GM23338 (cell line): ENCODE measurements around the gene BIN1. TPM values are rescaled to one million over a fixed set of nuclear protein-coding genes. Genes with fewer than 3 reads are reported as not detected.

Experiments
- ATAC-seq: fragments of 200-7000 bp; cut with Tn5 transposase; 3 replicates; pipeline ENCODE4 v1.9.1; 2020
- DNase-seq: peaks from one replicate; pipeline ENCODE4 v3.0.0-alpha.2; 2015; ENCODE audit warnings: low spot score
- H2AFZ ChIP-seq: fragments of 200-600 bp; sonication (generic); 2 replicates; pipeline ENCODE4 v1.8.0; 2016; ENCODE audit warnings: antibody characterized with exemption, mild to moderate bottlenecking, moderate library complexity
- H3F3A ChIP-seq: fragments of 200-600 bp; sonication (generic); replicated peaks from 2 replicates; pipeline ENCODE4 v1.8.0; 2017; ENCODE audit warnings: antibody characterized with exemption, mixed run types, low read depth
- H3K27ac ChIP-seq: fragments of 200-600 bp; sonication (generic); 2 replicates; pipeline ENCODE4 v1.6.1; 2016; ENCODE audit warnings: low read depth
- H3K27me3 ChIP-seq: fragments of 200-600 bp; sonication (generic); 2 replicates; pipeline ENCODE4 v1.8.0; 2016; ENCODE audit warnings: mild to moderate bottlenecking, mixed run types, moderate library complexity; ENCODE audit not compliant: insufficient read depth
- H3K36me3 ChIP-seq: fragments of 200-600 bp; sonication (generic); 2 replicates; pipeline ENCODE4 v1.8.0; 2016; ENCODE audit warnings: mild to moderate bottlenecking; ENCODE audit not compliant: insufficient read depth
- H3K4me1 ChIP-seq: fragments of 200-600 bp; sonication (generic); 2 replicates; pipeline ENCODE4 v1.8.0; 2016; ENCODE audit warnings: mild to moderate bottlenecking, moderate library complexity; ENCODE audit not compliant: insufficient read depth
- H3K4me2 ChIP-seq: fragments of 200-600 bp; sonication (generic); 2 replicates; pipeline ENCODE4 v1.7.1; 2017; ENCODE audit warnings: mixed run types
- H3K4me3 ChIP-seq: fragments of 200-600 bp; sonication (generic); 2 replicates; pipeline ENCODE4 v1.6.1; 2016; ENCODE audit warnings: mixed run types
- H3K79me2 ChIP-seq: fragments of 200-600 bp; sonication (generic); replicated peaks from 2 replicates; pipeline ENCODE4 v1.8.0; 2017; ENCODE audit warnings: mild to moderate bottlenecking; ENCODE audit not compliant: insufficient read depth
- H3K9me2 ChIP-seq: fragments of 200-600 bp; sonication (generic); 2 replicates; pipeline ENCODE4 v1.8.0; 2017; ENCODE audit not compliant: insufficient read depth
- H4K20me1 ChIP-seq: fragments of 200-600 bp; sonication (generic); replicated peaks from 2 replicates; pipeline ENCODE4 v1.8.0; 2017; ENCODE audit warnings: mild to moderate bottlenecking; ENCODE audit not compliant: insufficient read depth
- H3K27ac Mint-ChIP-seq: 2 replicates; pipeline ENCODE4 v1.8.0; 2020; ENCODE audit warnings: inconsistent platforms, mild to moderate bottlenecking, moderate library complexity, mixed read lengths
- H3K27me3 Mint-ChIP-seq: 3 replicates; pipeline ENCODE4 v1.8.0; 2022; ENCODE audit warnings: low read depth, mild to moderate bottlenecking, moderate library complexity, mixed read lengths, inconsistent platforms; ENCODE audit not compliant: insufficient read depth, poor library complexity
- H3K36me3 Mint-ChIP-seq: 3 replicates; pipeline ENCODE4 v1.8.0; 2021; ENCODE audit warnings: low read depth, mild to moderate bottlenecking, inconsistent platforms, moderate library complexity, mixed read lengths
- H3K4me1 Mint-ChIP-seq: 3 replicates; pipeline ENCODE4 v1.8.0; 2020; ENCODE audit warnings: mild to moderate bottlenecking, inconsistent platforms, mixed read lengths
- H3K4me3 Mint-ChIP-seq: 3 replicates; pipeline ENCODE4 v1.8.0; 2021; ENCODE audit warnings: moderate library complexity, mild to moderate bottlenecking, inconsistent platforms, mixed read lengths
- H3K9me3 Mint-ChIP-seq: 3 replicates; pipeline ENCODE4 v1.8.0; 2020; ENCODE audit warnings: moderate library complexity, mild to moderate bottlenecking, inconsistent platforms, mixed read lengths
- CREB1 ChIP-seq: fragments of 250-450 bp; sonication (Bioruptor Pico); IDR thresholded peaks from 2 replicates; pipeline ENCODE4 v1.5.0; 2020; ENCODE audit warnings: low read depth, mild to moderate bottlenecking, moderate library complexity
- EZH2 ChIP-seq: fragments of 200-600 bp; sonication (generic); IDR thresholded peaks from one replicate; pipeline ENCODE4 v1.8.0; 2017; ENCODE audit warnings: antibody characterized with exemption, mild to moderate bottlenecking, low read depth; ENCODE audit not compliant: unreplicated experiment
- EZH2phosphoT487 ChIP-seq: fragments of 200-600 bp; sonication (generic); IDR thresholded peaks from one replicate; pipeline ENCODE4 v1.8.1; 2018; ENCODE audit warnings: antibody characterized with exemption; ENCODE audit not compliant: unreplicated experiment
- JUNB ChIP-seq: IDR thresholded peaks from one replicate; pipeline ENCODE4 v1.6.1; 2016; ENCODE audit warnings: antibody characterized with exemption; ENCODE audit not compliant: unreplicated experiment
- NANOG ChIP-seq: IDR thresholded peaks from 2 replicates; pipeline ENCODE4 v1.6.1; 2016; ENCODE audit warnings: antibody characterized with exemption, borderline replicate concordance
- POLR2AphosphoS5 ChIP-seq: IDR thresholded peaks from 2 replicates; pipeline ENCODE4 v1.6.1; 2016; ENCODE audit warnings: antibody characterized with exemption, low read depth
- STAT1 ChIP-seq: IDR thresholded peaks from one replicate; pipeline ENCODE4 v1.6.1; 2016; ENCODE audit warnings: antibody characterized with exemption; ENCODE audit not compliant: unreplicated experiment
- ZNF114 ChIP-seq: fragments of 250-450 bp; sonication (Bioruptor Pico); IDR thresholded peaks from 2 replicates; pipeline ENCODE4 v1.5.0; 2020; ENCODE audit warnings: mild to moderate bottlenecking, moderate library complexity
- ZNF331 ChIP-seq: fragments of 250-450 bp; sonication (Bioruptor Pico); IDR thresholded peaks from 2 replicates; pipeline ENCODE4 v1.5.0; 2020; ENCODE audit warnings: low read depth, mild to moderate bottlenecking, moderate library complexity
- polyA plus RNA-seq: library from polyadenylated mRNA; unstranded; fragments of >200 nt; fragmentation: Nextera tagmentation; extraction: Ambion mirVana; gene quantifications from 2 replicates; pipeline ENCODE4 v1.2.1, GENCODE V29; 2016
- total RNA-seq: library from RNA; depleted of rRNA; stranded (reverse); fragments of >200 nt; shearing (Covaris generic); gene quantifications from 2 replicates; pipeline ENCODE4 v1.2.3, GENCODE V29; 2014
- TF ChIP-seq, protein P1 (sequence below), 2 experiments: fragments of 200-600 bp in 1 of 2; sonication (generic) in 1 of 2; conservative IDR thresholded peaks; 2 replicates each; pipeline versions ENCODE4 v1.5.1 to v1.6.1; 2016 to 2017; ENCODE audit warnings: antibody characterized with exemption in 2 of 2, low read depth in 2 of 2, mild to moderate bottlenecking in 2 of 2, moderate library complexity in 1 of 2
- TF ChIP-seq, protein P2 (sequence below): fragments of 250-450 bp; sonication (Bioruptor Pico); IDR thresholded peaks from 2 replicates; pipeline ENCODE4 v1.5.0; 2020; ENCODE audit warnings: mild to moderate bottlenecking, moderate library complexity
- TF ChIP-seq, protein P3 (sequence below): IDR thresholded peaks from one replicate; pipeline ENCODE4 v1.6.1; 2018; ENCODE audit warnings: antibody characterized with exemption; ENCODE audit not compliant: unreplicated experiment
- TF ChIP-seq, protein P4 (sequence below): IDR thresholded peaks from 2 replicates; pipeline ENCODE4 v1.6.1; 2016; ENCODE audit warnings: antibody characterized with exemption

BIN1 gene
- total and polyA plus RNA-seq, 2 experiments from 2014 or later = 30.1 to 56.4 TPM

DNA sequence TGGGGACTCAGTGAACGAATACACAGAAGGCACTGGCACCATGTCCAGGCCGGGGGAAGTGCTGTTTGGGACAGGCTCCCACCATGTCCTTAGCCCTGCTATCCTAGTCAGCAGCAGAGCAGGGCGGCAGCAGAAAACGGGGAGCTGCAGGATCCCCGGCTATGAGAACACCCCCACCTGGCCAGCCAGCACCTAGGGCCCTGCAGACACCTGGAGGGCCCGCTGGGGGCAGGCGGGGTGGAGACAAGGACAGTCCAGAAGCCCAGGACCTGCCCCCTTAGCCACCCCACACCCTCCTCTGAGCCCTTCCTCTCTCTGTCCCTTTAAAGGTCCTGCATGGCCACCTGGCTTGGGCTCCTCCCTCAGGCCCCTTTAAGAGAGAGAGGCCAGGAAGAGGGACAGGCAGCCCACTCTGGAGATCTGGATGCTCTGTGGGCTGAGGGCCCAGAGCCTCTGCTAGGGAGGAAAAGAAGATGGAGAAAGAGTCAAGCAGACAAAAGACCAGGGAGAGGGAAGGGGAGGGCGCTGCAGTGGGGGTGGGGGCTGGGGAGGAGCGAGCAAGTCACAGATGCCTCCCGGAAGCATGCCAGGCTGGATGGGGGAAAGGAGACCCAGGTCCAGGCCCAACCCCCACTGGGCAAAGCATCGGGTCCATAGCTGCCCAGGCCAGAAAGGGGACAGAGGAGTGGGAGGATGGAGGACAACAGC is 48.6 kb downstream of the BIN1 start:
- DNase-seq (no peak), ATAC-seq (no peak)
- no peak overlapping the region for H3K27ac Mint-ChIP-seq

More for the DNA sequence above, 48.6 kb downstream of the BIN1 start:
- no peak overlapping the region for H3K4me3 Mint-ChIP-seq
- H3K4me1 Mint-ChIP-seq = peaks cover 9% of the 10 kb centered on the region; the same call in 1 of the 3 replicates
- Histone ChIP-seq H3F3A (no peaks in the 10 kb centered on the region), H3K4me1 (no peaks in the 10 kb centered on the region), H3K79me2 (no peaks in the 10 kb centered on the region), H4K20me1 (no peaks in the 10 kb centered on the region), H3K4me2 (no peak overlapping the region), H2AFZ (no peak overlapping the region), H3K9me2 (no peaks in the 10 kb centered on the region), H3K27me3 (no peaks in the 10 kb centered on the region), H3K36me3 (no peaks in the 10 kb centered on the region), H3K27ac (no peak overlapping the region), H3K4me3 (no peak overlapping the region)
- H3K36me3 Mint-ChIP-seq = peaks cover 17% of the 10 kb centered on the region; the same call in 2 of the 3 replicates
- H3K9me3 Mint-ChIP-seq = no peaks in the 10 kb centered on the region; the same call in 1 of the 3 replicates
- peaks cover 6% of the 10 kb centered on the region for H3K27me3 Mint-ChIP-seq
- TF ChIP-seq ZNF114 (CRISPR knock-in tag) (no peak), POLR2AphosphoS5 (no peak), JUNB (no peak), STAT1 (no peak), EZH2 (no peak), ZNF331 (CRISPR knock-in tag) (no peak), CREB1 (CRISPR knock-in tag) (no peak), EZH2phosphoT487 (no peak), NANOG (no peak)
- TF ChIP-seq, protein P1, sequence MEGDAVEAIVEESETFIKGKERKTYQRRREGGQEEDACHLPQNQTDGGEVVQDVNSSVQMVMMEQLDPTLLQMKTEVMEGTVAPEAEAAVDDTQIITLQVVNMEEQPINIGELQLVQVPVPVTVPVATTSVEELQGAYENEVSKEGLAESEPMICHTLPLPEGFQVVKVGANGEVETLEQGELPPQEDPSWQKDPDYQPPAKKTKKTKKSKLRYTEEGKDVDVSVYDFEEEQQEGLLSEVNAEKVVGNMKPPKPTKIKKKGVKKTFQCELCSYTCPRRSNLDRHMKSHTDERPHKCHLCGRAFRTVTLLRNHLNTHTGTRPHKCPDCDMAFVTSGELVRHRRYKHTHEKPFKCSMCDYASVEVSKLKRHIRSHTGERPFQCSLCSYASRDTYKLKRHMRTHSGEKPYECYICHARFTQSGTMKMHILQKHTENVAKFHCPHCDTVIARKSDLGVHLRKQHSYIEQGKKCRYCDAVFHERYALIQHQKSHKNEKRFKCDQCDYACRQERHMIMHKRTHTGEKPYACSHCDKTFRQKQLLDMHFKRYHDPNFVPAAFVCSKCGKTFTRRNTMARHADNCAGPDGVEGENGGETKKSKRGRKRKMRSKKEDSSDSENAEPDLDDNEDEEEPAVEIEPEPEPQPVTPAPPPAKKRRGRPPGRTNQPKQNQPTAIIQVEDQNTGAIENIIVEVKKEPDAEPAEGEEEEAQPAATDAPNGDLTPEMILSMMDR (conservative IDR thresholded peaks at IDR 0.05; ENCODE audit: low read depth in 2 of 2) = no peak
- TF ChIP-seq, protein P2, sequence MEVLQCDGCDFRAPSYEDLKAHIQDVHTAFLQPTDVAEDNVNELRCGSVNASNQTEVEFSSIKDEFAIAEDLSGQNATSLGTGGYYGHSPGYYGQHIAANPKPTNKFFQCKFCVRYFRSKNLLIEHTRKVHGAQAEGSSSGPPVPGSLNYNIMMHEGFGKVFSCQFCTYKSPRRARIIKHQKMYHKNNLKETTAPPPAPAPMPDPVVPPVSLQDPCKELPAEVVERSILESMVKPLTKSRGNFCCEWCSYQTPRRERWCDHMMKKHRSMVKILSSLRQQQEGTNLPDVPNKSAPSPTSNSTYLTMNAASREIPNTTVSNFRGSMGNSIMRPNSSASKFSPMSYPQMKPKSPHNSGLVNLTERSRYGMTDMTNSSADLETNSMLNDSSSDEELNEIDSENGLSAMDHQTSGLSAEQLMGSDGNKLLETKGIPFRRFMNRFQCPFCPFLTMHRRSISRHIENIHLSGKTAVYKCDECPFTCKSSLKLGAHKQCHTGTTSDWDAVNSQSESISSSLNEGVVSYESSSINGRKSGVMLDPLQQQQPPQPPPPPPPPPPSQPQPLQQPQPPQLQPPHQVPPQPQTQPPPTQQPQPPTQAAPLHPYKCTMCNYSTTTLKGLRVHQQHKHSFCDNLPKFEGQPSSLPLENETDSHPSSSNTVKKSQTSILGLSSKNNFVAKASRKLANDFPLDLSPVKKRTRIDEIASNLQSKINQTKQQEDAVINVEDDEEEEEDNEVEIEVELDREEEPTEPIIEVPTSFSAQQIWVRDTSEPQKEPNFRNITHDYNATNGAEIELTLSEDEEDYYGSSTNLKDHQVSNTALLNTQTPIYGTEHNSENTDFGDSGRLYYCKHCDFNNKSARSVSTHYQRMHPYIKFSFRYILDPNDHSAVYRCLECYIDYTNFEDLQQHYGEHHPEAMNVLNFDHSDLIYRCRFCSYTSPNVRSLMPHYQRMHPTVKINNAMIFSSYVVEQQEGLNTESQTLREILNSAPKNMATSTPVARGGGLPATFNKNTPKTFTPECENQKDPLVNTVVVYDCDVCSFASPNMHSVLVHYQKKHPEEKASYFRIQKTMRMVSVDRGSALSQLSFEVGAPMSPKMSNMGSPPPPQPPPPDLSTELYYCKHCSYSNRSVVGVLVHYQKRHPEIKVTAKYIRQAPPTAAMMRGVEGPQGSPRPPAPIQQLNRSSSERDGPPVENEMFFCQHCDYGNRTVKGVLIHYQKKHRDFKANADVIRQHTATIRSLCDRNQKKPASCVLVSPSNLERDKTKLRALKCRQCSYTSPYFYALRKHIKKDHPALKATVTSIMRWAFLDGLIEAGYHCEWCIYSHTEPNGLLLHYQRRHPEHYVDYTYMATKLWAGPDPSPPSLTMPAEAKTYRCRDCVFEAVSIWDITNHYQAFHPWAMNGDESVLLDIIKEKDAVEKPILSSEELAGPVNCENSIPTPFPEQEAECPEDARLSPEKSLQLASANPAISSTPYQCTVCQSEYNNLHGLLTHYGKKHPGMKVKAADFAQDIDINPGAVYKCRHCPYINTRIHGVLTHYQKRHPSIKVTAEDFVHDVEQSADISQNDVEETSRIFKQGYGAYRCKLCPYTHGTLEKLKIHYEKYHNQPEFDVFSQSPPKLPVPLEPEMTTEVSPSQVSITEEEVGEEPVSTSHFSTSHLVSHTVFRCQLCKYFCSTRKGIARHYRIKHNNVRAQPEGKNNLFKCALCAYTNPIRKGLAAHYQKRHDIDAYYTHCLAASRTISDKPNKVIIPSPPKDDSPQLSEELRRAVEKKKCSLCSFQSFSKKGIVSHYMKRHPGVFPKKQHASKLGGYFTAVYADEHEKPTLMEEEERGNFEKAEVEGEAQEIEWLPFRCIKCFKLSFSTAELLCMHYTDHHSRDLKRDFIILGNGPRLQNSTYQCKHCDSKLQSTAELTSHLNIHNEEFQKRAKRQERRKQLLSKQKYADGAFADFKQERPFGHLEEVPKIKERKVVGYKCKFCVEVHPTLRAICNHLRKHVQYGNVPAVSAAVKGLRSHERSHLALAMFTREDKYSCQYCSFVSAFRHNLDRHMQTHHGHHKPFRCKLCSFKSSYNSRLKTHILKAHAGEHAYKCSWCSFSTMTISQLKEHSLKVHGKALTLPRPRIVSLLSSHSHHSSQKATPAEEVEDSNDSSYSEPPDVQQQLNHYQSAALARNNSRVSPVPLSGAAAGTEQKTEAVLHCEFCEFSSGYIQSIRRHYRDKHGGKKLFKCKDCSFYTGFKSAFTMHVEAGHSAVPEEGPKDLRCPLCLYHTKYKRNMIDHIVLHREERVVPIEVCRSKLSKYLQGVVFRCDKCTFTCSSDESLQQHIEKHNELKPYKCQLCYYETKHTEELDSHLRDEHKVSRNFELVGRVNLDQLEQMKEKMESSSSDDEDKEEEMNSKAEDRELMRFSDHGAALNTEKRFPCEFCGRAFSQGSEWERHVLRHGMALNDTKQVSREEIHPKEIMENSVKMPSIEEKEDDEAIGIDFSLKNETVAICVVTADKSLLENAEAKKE = no peak
- TF ChIP-seq, protein P3, sequence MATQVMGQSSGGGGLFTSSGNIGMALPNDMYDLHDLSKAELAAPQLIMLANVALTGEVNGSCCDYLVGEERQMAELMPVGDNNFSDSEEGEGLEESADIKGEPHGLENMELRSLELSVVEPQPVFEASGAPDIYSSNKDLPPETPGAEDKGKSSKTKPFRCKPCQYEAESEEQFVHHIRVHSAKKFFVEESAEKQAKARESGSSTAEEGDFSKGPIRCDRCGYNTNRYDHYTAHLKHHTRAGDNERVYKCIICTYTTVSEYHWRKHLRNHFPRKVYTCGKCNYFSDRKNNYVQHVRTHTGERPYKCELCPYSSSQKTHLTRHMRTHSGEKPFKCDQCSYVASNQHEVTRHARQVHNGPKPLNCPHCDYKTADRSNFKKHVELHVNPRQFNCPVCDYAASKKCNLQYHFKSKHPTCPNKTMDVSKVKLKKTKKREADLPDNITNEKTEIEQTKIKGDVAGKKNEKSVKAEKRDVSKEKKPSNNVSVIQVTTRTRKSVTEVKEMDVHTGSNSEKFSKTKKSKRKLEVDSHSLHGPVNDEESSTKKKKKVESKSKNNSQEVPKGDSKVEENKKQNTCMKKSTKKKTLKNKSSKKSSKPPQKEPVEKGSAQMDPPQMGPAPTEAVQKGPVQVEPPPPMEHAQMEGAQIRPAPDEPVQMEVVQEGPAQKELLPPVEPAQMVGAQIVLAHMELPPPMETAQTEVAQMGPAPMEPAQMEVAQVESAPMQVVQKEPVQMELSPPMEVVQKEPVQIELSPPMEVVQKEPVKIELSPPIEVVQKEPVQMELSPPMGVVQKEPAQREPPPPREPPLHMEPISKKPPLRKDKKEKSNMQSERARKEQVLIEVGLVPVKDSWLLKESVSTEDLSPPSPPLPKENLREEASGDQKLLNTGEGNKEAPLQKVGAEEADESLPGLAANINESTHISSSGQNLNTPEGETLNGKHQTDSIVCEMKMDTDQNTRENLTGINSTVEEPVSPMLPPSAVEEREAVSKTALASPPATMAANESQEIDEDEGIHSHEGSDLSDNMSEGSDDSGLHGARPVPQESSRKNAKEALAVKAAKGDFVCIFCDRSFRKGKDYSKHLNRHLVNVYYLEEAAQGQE = no peak
- TF ChIP-seq, protein P4, sequence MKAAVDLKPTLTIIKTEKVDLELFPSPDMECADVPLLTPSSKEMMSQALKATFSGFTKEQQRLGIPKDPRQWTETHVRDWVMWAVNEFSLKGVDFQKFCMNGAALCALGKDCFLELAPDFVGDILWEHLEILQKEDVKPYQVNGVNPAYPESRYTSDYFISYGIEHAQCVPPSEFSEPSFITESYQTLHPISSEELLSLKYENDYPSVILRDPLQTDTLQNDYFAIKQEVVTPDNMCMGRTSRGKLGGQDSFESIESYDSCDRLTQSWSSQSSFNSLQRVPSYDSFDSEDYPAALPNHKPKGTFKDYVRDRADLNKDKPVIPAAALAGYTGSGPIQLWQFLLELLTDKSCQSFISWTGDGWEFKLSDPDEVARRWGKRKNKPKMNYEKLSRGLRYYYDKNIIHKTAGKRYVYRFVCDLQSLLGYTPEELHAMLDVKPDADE = no peak
